Myocyte (in vitro differentiated cells): Measurements from ENCODE around the gene TBCE. TPM values are rescaled to one million over a fixed set of nuclear protein-coding genes. Genes with fewer than 3 reads are reported as not detected.
"Not testable (repeated sequence)": the region's sequence is repeated elsewhere in the genome, so short reads cannot be mapped to it uniquely, and the experiment has no call there.

Source experiments
- DNase-seq: peaks from one replicate; pipeline ENCODE4 v3.0.0-alpha.2; 2012; ENCODE audit warnings: low read depth
- total RNA-seq: library from RNA; depleted of rRNA; stranded (reverse); fragments of >200 nt; gene quantifications from 2 replicates; pipeline ENCODE4 v1.2.3, GENCODE V29; 2014

TBCE gene
- total RNA-seq, 1 donor from 2014 or later, result 17.0 TPM

- peak; percentile 41 for DNase-seq
Measured at GRCh38 chr1:235450886-235451483, 83.8 kb downstream of the TBCE start.

GRCh38 chr1:235454021-235454420 lies 86.8 kb downstream of the TBCE start:
- DNase-seq, result no peak

GRCh38 chr1:235455097-235455496 lies 87.9 kb downstream of the TBCE start:
- DNase-seq, result no peak

- no peak for DNase-seq
Measured at GRCh38 chr1:235455823-235456222, 88.6 kb downstream of the TBCE start.

- DNase-seq, result not testable (repeated sequence)
Measured at GRCh38 chr1:235457856-235458255, 90.6 kb downstream of the TBCE start.

- no peak for DNase-seq
Measured at GRCh38 chr1:235460770-235461169, 93.5 kb downstream of the TBCE start.

GRCh38 chr1:235461954-235462353 lies 94.7 kb downstream of the TBCE start:
- no peak for DNase-seq

- not testable (repeated sequence) for DNase-seq
Measured at GRCh38 chr1:235462832-235463231, 95.6 kb downstream of the TBCE start.

GRCh38 chr1:235465066-235465465 lies 97.8 kb downstream of the TBCE start:
- no peak for DNase-seq

GRCh38 chr1:235468004-235468403 lies 100.8 kb downstream of the TBCE start:
- DNase-seq, result no peak

GRCh38 chr1:235468970-235469369 lies 101.7 kb downstream of the TBCE start:
- DNase-seq, result peak; percentile 38

- not testable (repeated sequence) for DNase-seq
Measured at GRCh38 chr1:235469897-235470296, 102.7 kb downstream of the TBCE start.

- DNase-seq, result no peak
Measured at GRCh38 chr1:235470741-235471439, 103.7 kb downstream of the TBCE start.

GRCh38 chr1:235473806-235474205 lies 106.6 kb downstream of the TBCE start:
- DNase-seq, result peak; percentile 57

- no peak for DNase-seq
Measured at GRCh38 chr1:235483090-235483489, 115.9 kb downstream of the TBCE start.

GRCh38 chr1:235485558-235485957 lies 118.3 kb downstream of the TBCE start:
- no peak for DNase-seq

- DNase-seq, result no peak
Measured at GRCh38 chr1:235486321-235486720, 119.1 kb downstream of the TBCE start.

- DNase-seq, result no peak
Measured at GRCh38 chr1:235491644-235492043, 124.4 kb downstream of the TBCE start.

GRCh38 chr1:235494531-235494930 lies 127.3 kb downstream of the TBCE start:
- no peak for DNase-seq

GRCh38 chr1:235495030-235495429 lies 127.8 kb downstream of the TBCE start:
- no peak for DNase-seq

GRCh38 chr1:235495551-235495950 lies 128.3 kb downstream of the TBCE start:
- DNase-seq, result no peak

GRCh38 chr1:235500971-235501540 lies 133.8 kb downstream of the TBCE start:
- no peak for DNase-seq
